HEK293T (cell line): Measurements from ENCODE around the gene SRD5A1.

Experiments used
- CTBP1 ChIP-seq: fragments of 450-650 bp; IDR thresholded peaks from 2 replicates; pipeline ENCODE4 v1.6.1; 2016; ENCODE audit warnings: borderline replicate concordance
- ELF4 ChIP-seq: fragments of 450-650 bp; IDR thresholded peaks from 2 replicates; pipeline ENCODE4 v1.6.1; 2017; ENCODE audit warnings: antibody characterized with exemption
- FOXA1 ChIP-seq: fragments of 450-650 bp; IDR thresholded peaks from 2 replicates; pipeline ENCODE4 v1.6.1; 2016; ENCODE audit warnings: mild to moderate bottlenecking
- FOXK2 ChIP-seq: fragments of 450-650 bp; IDR thresholded peaks from 2 replicates; pipeline ENCODE4 v1.6.1; 2016; ENCODE audit warnings: mild to moderate bottlenecking
- FOXM1 ChIP-seq: fragments of 450-650 bp; IDR thresholded peaks from 2 replicates; pipeline ENCODE4 v1.6.1; 2017; ENCODE audit warnings: mild to moderate bottlenecking, borderline replicate concordance
- HDGF ChIP-seq: fragments of 450-650 bp; IDR thresholded peaks from 2 replicates; pipeline ENCODE4 v1.6.1; 2017; ENCODE audit warnings: antibody characterized with exemption, borderline replicate concordance
- L3MBTL2 ChIP-seq: fragments of 450-650 bp; conservative IDR thresholded peaks from 2 replicates; pipeline ENCODE4 v1.6.1; 2016; ENCODE audit warnings: mild to moderate bottlenecking
- LEF1 ChIP-seq: fragments of 450-650 bp; IDR thresholded peaks from 2 replicates; pipeline ENCODE4 v1.6.1; 2017; ENCODE audit warnings: mild to moderate bottlenecking, borderline replicate concordance
- NFRKB ChIP-seq: fragments of 450-650 bp; IDR thresholded peaks from 2 replicates; pipeline ENCODE4 v1.6.1; 2016; ENCODE audit warnings: mild to moderate bottlenecking, moderate library complexity
- PKNOX1 ChIP-seq: fragments of 450-650 bp; IDR thresholded peaks from 2 replicates; pipeline ENCODE4 v1.6.1; 2016
- SP1 ChIP-seq: fragments of 450-650 bp; IDR thresholded peaks from 2 replicates; pipeline ENCODE4 v1.6.1; 2017
- SUZ12 ChIP-seq: fragments of 450-650 bp; IDR thresholded peaks from 2 replicates; pipeline ENCODE4 v1.6.1; 2016; ENCODE audit warnings: mild to moderate bottlenecking
- TARDBP ChIP-seq: fragments of 450-650 bp; IDR thresholded peaks from 2 replicates; pipeline ENCODE4 v1.6.1; 2016
- ZNF384 ChIP-seq: fragments of 450-650 bp; IDR thresholded peaks from 2 replicates; pipeline ENCODE4 v1.6.1; 2016

GRCh38 chr5:6723122-6723815 is 90.0 kb downstream of the SRD5A1 start:
- TF ChIP-seq FOXM1 (no peak), TARDBP (no peak), CTBP1 (no peak), HDGF (no peak), SUZ12 (no peak), PKNOX1 (no peak), SP1 (no peak), L3MBTL2 (no peak), FOXK2 (no peak), ZNF384 (no peak), ELF4 (no peak), LEF1 (no peak), FOXA1 (no peak), NFRKB (no peak)
